Spleen (tissue), 7 donors: ENCODE data around the gene DLX3.

ENCODE experiments used
- POLR2A ChIP-seq, 3 donors: fragments of 450-650 bp; IDR thresholded peaks; one replicate each; pipeline ENCODE4 v1.5.1; 2017; ENCODE audit warnings: antibody characterized with exemption in 3 of 3, mild to moderate bottlenecking in 1 of 3
- POLR2AphosphoS5 ChIP-seq, 3 donors: sonication (generic); formaldehyde crosslinking; IDR thresholded peaks; one replicate each; pipeline ENCODE4 v1.5.1; 2017; ENCODE audit warnings: antibody characterized with exemption in 3 of 3
- TF ChIP-seq, protein P1 (sequence below), 11 experiments: fragments of 200-600 bp in 7 of 11; fragments of 450-650 bp in 4 of 11; sonication (generic) in 4 of 11; IDR thresholded peaks in 8 of 11; conservative IDR thresholded peaks in 3 of 11; 1 replicate in 7 of 11; 2 replicates in 4 of 11; pipeline versions ENCODE4 v1.4.0 to v1.8.0; 2016 to 2021; ENCODE audit warnings: antibody characterized with exemption in 11 of 11, inconsistent platforms in 4 of 11, mild to moderate bottlenecking in 1 of 11
- donor health status: DM: no; HTN: no; CAD: no; lungs with moderate emphysema.
- donor health status: DM: no; HTN: no; CAD: no.
- donor health status: DM: no; HTN: no; CAD: no.

DNA sequence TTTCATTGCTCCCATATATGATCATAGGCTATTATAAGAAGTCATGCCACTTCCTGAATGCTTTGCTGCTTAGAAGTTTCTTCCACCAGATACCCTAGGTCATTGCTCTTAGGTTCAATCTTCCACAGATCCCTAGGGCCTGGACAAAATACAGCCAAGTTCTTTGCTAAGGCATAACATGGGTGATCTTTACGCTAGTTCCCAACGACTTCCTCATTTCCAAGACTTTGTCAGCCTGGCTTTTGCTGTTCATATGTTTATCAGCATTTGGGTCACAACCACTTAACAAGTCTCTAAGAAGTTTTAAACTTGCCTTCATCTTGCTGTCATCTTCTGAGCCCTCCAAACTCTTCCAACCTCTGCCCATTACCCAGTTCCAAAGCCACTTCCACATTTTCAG is 20.1 kb upstream of the DLX3 start:
- TF ChIP-seq, protein P1, sequence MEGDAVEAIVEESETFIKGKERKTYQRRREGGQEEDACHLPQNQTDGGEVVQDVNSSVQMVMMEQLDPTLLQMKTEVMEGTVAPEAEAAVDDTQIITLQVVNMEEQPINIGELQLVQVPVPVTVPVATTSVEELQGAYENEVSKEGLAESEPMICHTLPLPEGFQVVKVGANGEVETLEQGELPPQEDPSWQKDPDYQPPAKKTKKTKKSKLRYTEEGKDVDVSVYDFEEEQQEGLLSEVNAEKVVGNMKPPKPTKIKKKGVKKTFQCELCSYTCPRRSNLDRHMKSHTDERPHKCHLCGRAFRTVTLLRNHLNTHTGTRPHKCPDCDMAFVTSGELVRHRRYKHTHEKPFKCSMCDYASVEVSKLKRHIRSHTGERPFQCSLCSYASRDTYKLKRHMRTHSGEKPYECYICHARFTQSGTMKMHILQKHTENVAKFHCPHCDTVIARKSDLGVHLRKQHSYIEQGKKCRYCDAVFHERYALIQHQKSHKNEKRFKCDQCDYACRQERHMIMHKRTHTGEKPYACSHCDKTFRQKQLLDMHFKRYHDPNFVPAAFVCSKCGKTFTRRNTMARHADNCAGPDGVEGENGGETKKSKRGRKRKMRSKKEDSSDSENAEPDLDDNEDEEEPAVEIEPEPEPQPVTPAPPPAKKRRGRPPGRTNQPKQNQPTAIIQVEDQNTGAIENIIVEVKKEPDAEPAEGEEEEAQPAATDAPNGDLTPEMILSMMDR (IDR thresholded peaks at IDR 0.05 in 8 of 11, conservative IDR thresholded peaks at IDR 0.05 in 3 of 11) = no peak
- no peak for TF ChIP-seq POLR2A (IDR thresholded peaks at IDR 0.05)
- no peak for TF ChIP-seq POLR2AphosphoS5 (IDR thresholded peaks at IDR 0.05)
